SK-N-SH (cell line): ENCODE results near the gene RIT1. TPM values are rescaled to one million over a fixed set of nuclear protein-coding genes. Genes with fewer than 3 reads are reported as not detected.

Experiments used
- CTCF ChIA-PET: fragments of 300-600, 350-600 bp; formaldehyde crosslinking; extraction: SDS; loops from one replicate; lab custom pipeline; 2021; lab: Yijun Ruan, JAX
- POLR2A ChIA-PET: fragments of 350-600 bp; sonication (Branson Sonifier 250); formaldehyde crosslinking; extraction: SDS; loops from one replicate; lab custom pipeline; 2020; ENCODE audit warnings: antibody characterized with exemption, inconsistent platforms; lab: Yijun Ruan, JAX
- DNase-seq: peaks from one replicate; pipeline ENCODE4 v3.0.0; 2012
- H2AFZ ChIP-seq: fragments of 200-600 bp; sonication (generic); 2 replicates; pipeline ENCODE4 v1.8.1; 2016; ENCODE audit warnings: antibody characterized with exemption, mild to moderate bottlenecking, low read depth
- H3F3A ChIP-seq: fragments of 200-600 bp; sonication (generic); replicated peaks from 2 replicates; pipeline ENCODE3; 2016; ENCODE audit warnings: antibody characterized with exemption, mild to moderate bottlenecking; ENCODE audit not compliant: insufficient read depth
- H3K27ac ChIP-seq, 2 experiments: fragments of 200-500 bp in 1 of 2; fragments of 200-600 bp in 1 of 2; sonication (Bioruptor generic) in 1 of 2; sonication (generic), shearing (Covaris generic) in 1 of 2; 2 replicates each; pipeline versions ENCODE4 v1.5.1 to v1.6.1; 2014 to 2016; ENCODE audit warnings: low read depth in 2 of 2, inconsistent platforms in 1 of 2, low read length in 1 of 2, mild to moderate bottlenecking in 1 of 2, mixed read lengths in 1 of 2
- H3K27me3 ChIP-seq: fragments of 200-600 bp; sonication (generic), shearing (Covaris generic); 2 replicates; pipeline ENCODE4 v1.6.1; 2016; ENCODE audit warnings: mixed run types; ENCODE audit not compliant: insufficient read depth
- H3K36me3 ChIP-seq, 2 experiments: fragments of 200-500 bp in 1 of 2; fragments of 200-600 bp in 1 of 2; sonication (Bioruptor generic) in 1 of 2; sonication (generic) in 1 of 2; replicated peaks in 1 of 2; 2 replicates each; pipeline versions ENCODE3 to v1.5.1; 2014 to 2016; ENCODE audit warnings: low read length in 1 of 2, mild to moderate bottlenecking in 1 of 2; ENCODE audit not compliant: insufficient read depth in 2 of 2, control insufficient read depth in 1 of 2
- H3K4me1 ChIP-seq, 2 experiments: fragments of 200-500 bp in 1 of 2; fragments of 200-600 bp in 1 of 2; sonication (Bioruptor generic) in 1 of 2; sonication (generic), shearing (Covaris generic) in 1 of 2; 2 replicates each; pipeline versions ENCODE4 v1.5.1 to v1.6.1; 2014 to 2016; ENCODE audit warnings: low read depth in 1 of 2, low read length in 1 of 2, mixed run types in 1 of 2; ENCODE audit not compliant: insufficient read depth in 2 of 2, control insufficient read depth in 1 of 2
- H3K4me2 ChIP-seq: fragments of 200-600 bp; sonication (generic), shearing (Covaris generic); 2 replicates; pipeline ENCODE4 v1.6.1; 2017; ENCODE audit warnings: mixed run types
- H3K4me3 ChIP-seq, 2 experiments: fragments of 200-500 bp in 1 of 2; fragments of 200-600 bp in 1 of 2; sonication (Bioruptor generic) in 1 of 2; sonication (generic), shearing (Covaris generic) in 1 of 2; 2 replicates each; pipeline versions ENCODE4 v1.5.1 to v1.8.1; 2014 to 2016; ENCODE audit warnings: low read depth in 2 of 2, inconsistent platforms in 1 of 2, low read length in 1 of 2, mild to moderate bottlenecking in 1 of 2, mixed read lengths in 1 of 2, moderate library complexity in 1 of 2
- H3K79me2 ChIP-seq: fragments of 200-600 bp; sonication (generic); 2 replicates; pipeline ENCODE4 v1.8.1; 2017; ENCODE audit warnings: mild to moderate bottlenecking; ENCODE audit not compliant: insufficient read depth
- H3K9ac ChIP-seq: fragments of 200-600 bp; sonication (generic); 2 replicates; pipeline ENCODE4 v1.6.1; 2017; ENCODE audit warnings: mixed run types
- H3K9me2 ChIP-seq: fragments of 200-600 bp; sonication (generic); 2 replicates; pipeline ENCODE4 v1.6.1; 2017; ENCODE audit warnings: mixed run types
- H3K9me3 ChIP-seq: fragments of 200-600 bp; sonication (generic); 2 replicates; pipeline ENCODE4 v1.6.1; 2017; ENCODE audit warnings: mixed run types, mild to moderate bottlenecking, moderate library complexity
- H4K20me1 ChIP-seq: fragments of 200-600 bp; sonication (generic); 2 replicates; pipeline ENCODE4 v1.6.1; 2017; ENCODE audit warnings: mild to moderate bottlenecking, mixed run types; ENCODE audit not compliant: insufficient read depth
- EP300 ChIP-seq, 2 experiments: IDR thresholded peaks; 2 replicates each; pipeline versions ENCODE4 v1.4.0 to v1.6.1; 2012; ENCODE audit warnings: borderline replicate concordance in 1 of 2, low read depth in 1 of 2, low read length in 1 of 2
- FOSL2 ChIP-seq: IDR thresholded peaks from 2 replicates; pipeline ENCODE4 v1.4.0; 2012; ENCODE audit warnings: low read depth, mild to moderate bottlenecking, moderate library complexity, borderline replicate concordance
- GABPA ChIP-seq: IDR thresholded peaks from 2 replicates; pipeline ENCODE4 v1.4.0; 2012; ENCODE audit warnings: low read depth, mild to moderate bottlenecking
- GATA2 ChIP-seq: sonication (generic); formaldehyde crosslinking; IDR thresholded peaks from 2 replicates; pipeline ENCODE4 v1.5.0; 2020; ENCODE audit warnings: mild to moderate bottlenecking, missing genetic modification reagents
- JUND ChIP-seq: IDR thresholded peaks from 2 replicates; pipeline ENCODE4 v1.4.0; 2012
- MXI1 ChIP-seq: IDR thresholded peaks from 2 replicates; pipeline ENCODE4 v1.6.1; 2012; ENCODE audit warnings: mild to moderate bottlenecking, low read depth, low read length, improper control_type of control experiment
- NFIC ChIP-seq: IDR thresholded peaks from 2 replicates; pipeline ENCODE4 v1.4.0; 2012; ENCODE audit warnings: borderline replicate concordance
- RFX5 ChIP-seq: IDR thresholded peaks from 2 replicates; pipeline ENCODE4 v1.6.1; 2012; ENCODE audit warnings: mild to moderate bottlenecking, improper control_type of control experiment, low read length
- SMC3 ChIP-seq: IDR thresholded peaks from 2 replicates; pipeline ENCODE4 v1.6.1; 2012; ENCODE audit warnings: low read depth, low read length, improper control_type of control experiment
- TAF1 ChIP-seq: IDR thresholded peaks from 2 replicates; pipeline ENCODE4 v1.6.1; 2012; ENCODE audit warnings: low read depth, mild to moderate bottlenecking, low read length, moderate library complexity, borderline replicate concordance
- TCF12 ChIP-seq: IDR thresholded peaks from 2 replicates; pipeline ENCODE4 v1.4.0; 2012
- USF1 ChIP-seq: IDR thresholded peaks from 2 replicates; pipeline ENCODE4 v1.4.0; 2012; ENCODE audit warnings: low read depth, borderline replicate concordance
- WGBS: methylation state at CpG from one replicate; pipeline ENCODE4 v1.1.6; 2017; ENCODE audit warnings: low lambda C conversion rate; 5-methylcytosine and 5-hydroxymethylcytosine counted together
- polyA plus RNA-seq, 3 experiments: library from polyadenylated mRNA; depleted of rRNA; stranded (reverse); fragments of >200 nt; gene quantifications; 2 replicates each; pipeline ENCODE4 v1.2.3, GENCODE V29; 2012
- TF ChIP-seq, protein P1 (sequence below): IDR thresholded peaks from 2 replicates; pipeline ENCODE4 v1.6.1; 2012; ENCODE audit warnings: mild to moderate bottlenecking, low read depth, low read length, moderate library complexity
- TF ChIP-seq, protein P2 (sequence below): IDR thresholded peaks from 2 replicates; pipeline ENCODE4 v1.4.0; 2012; ENCODE audit warnings: low read depth, borderline replicate concordance
- TF ChIP-seq, protein P3 (sequence below): fragments of 150-350 bp; IDR thresholded peaks from 2 replicates; pipeline ENCODE4 v1.6.1; 2016; ENCODE audit warnings: mild to moderate bottlenecking, low read depth, low read length

RIT1 gene
- polyA plus RNA-seq, 1 of the 3 experiments (the other 2 are of a cell fraction): 28.8 TPM

DNA sequence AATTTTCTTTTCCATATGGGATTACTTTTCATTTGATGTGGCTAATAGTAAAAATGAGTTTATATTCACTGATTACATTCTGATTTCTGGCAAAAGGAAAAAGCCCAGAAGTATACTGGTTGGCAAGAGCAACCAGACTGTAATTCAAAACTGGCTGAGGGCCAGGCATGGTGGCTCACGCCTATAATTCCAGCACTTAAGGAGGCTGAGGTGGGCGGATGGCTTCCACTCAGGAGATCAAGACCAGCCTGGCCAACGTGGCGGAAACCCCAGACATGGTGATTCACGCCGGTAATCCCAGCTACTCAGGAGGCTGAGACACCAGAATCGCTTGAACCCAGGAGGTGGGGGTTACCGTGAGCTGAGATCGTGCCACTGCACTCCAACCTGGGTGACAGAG, 37.3 kb downstream of the RIT1 start:
- no peaks in the 10 kb centered on the region for H3K27me3 ChIP-seq
- 79% methylated on average over 9 of the region's 9 CpGs for WGBS
- peaks cover 10 to 16% of the 10 kb centered on the region in 2 experiments for H3K36me3 ChIP-seq
- H3F3A ChIP-seq: no peaks in the 10 kb centered on the region
- POLR2A ChIA-PET: interaction anchor here (4.0 kb wide), 1 partner anchor 13 kb away, joined by 32 read pairs; the partner anchor contains the start of gene SYT11
- no peak overlapping the region for H3K4me3 ChIP-seq
- H3K9ac ChIP-seq: no peak overlapping the region
- no peaks in the 10 kb centered on the region for H3K9me2 ChIP-seq
- peaks cover 27% of the 10 kb centered on the region for H3K79me2 ChIP-seq
- no peak overlapping the region for H3K27ac ChIP-seq
- peak; percentile 42; the same call in 1 of the 2 replicates for TF ChIP-seq NFIC
- TF ChIP-seq, protein P1, sequence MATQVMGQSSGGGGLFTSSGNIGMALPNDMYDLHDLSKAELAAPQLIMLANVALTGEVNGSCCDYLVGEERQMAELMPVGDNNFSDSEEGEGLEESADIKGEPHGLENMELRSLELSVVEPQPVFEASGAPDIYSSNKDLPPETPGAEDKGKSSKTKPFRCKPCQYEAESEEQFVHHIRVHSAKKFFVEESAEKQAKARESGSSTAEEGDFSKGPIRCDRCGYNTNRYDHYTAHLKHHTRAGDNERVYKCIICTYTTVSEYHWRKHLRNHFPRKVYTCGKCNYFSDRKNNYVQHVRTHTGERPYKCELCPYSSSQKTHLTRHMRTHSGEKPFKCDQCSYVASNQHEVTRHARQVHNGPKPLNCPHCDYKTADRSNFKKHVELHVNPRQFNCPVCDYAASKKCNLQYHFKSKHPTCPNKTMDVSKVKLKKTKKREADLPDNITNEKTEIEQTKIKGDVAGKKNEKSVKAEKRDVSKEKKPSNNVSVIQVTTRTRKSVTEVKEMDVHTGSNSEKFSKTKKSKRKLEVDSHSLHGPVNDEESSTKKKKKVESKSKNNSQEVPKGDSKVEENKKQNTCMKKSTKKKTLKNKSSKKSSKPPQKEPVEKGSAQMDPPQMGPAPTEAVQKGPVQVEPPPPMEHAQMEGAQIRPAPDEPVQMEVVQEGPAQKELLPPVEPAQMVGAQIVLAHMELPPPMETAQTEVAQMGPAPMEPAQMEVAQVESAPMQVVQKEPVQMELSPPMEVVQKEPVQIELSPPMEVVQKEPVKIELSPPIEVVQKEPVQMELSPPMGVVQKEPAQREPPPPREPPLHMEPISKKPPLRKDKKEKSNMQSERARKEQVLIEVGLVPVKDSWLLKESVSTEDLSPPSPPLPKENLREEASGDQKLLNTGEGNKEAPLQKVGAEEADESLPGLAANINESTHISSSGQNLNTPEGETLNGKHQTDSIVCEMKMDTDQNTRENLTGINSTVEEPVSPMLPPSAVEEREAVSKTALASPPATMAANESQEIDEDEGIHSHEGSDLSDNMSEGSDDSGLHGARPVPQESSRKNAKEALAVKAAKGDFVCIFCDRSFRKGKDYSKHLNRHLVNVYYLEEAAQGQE: no peak
- TF ChIP-seq, all 33 proteins: peak for 1
- H4K20me1 ChIP-seq: no peaks in the 10 kb centered on the region
- H2AFZ ChIP-seq: no peak overlapping the region
- H3K9me3 ChIP-seq: no peaks in the 10 kb centered on the region
- no peak overlapping the region for H3K4me2 ChIP-seq
- H3K4me1 ChIP-seq: peaks cover 0 to 24% of the 10 kb centered on the region in 2 experiments; a peak in 3 of 4 replicates
- CTCF ChIA-PET: interaction anchor here (1.2 kb wide), 1 partner anchor 116 kb away, joined by 3 read pairs; no protein-coding TSS in a partner anchor
- DNase-seq: no peak

GRCh38 chr1:155872527-155872926, 38.6 kb downstream of the RIT1 start:
- Histone ChIP-seq H3K4me2 (no peak overlapping the region), H4K20me1 (no peaks in the 10 kb centered on the region), H3K9ac (no peak overlapping the region), H3K9me2 (no peaks in the 10 kb centered on the region), H3F3A (no peaks in the 10 kb centered on the region), H3K36me3 (peaks cover 13 to 21% of the 10 kb centered on the region in 2 experiments), H3K27me3 (no peaks in the 10 kb centered on the region), H3K4me1 (peaks cover 0 to 24% of the 10 kb centered on the region in 2 experiments; a peak in 3 of 4 replicates), H3K9me3 (no peaks in the 10 kb centered on the region), H3K27ac (no peak overlapping the region), H3K4me3 (no peak overlapping the region), H3K79me2 (peaks cover 30% of the 10 kb centered on the region), H2AFZ (no peak overlapping the region)
- POLR2A ChIA-PET: interaction anchor here (1.1 to 4.0 kb wide), 2 partner anchors 12 to 15 kb away, joined by 6 to 32 read pairs; partner anchors contain the start of genes GON4L and SYT11
- 92% methylated on average over 5 of the region's 5 CpGs for WGBS
- CTCF ChIA-PET: interaction anchor here (0.7 to 1.6 kb wide), 6 partner anchors 10 to 646 kb away, joined by 3 to 5 read pairs (median 4); no protein-coding TSS in a partner anchor
- DNase-seq: no peak
- TF ChIP-seq TCF12 (no peak), JUND (no peak), USF1 (no peak), MXI1 (no peak), GABPA (no peak), FOSL2 (no peak), GATA2 (CRISPR knock-in tag) (no peak), SMC3 (no peak), EP300 (IDR thresholded peaks at IDR 0.05; ENCODE audit: borderline replicate concordance in 1 of 2, low read depth in 1 of 2, low read length in 1 of 2) (no peak), RFX5 (no peak), TAF1 (no peak)
- TF ChIP-seq, protein P2, sequence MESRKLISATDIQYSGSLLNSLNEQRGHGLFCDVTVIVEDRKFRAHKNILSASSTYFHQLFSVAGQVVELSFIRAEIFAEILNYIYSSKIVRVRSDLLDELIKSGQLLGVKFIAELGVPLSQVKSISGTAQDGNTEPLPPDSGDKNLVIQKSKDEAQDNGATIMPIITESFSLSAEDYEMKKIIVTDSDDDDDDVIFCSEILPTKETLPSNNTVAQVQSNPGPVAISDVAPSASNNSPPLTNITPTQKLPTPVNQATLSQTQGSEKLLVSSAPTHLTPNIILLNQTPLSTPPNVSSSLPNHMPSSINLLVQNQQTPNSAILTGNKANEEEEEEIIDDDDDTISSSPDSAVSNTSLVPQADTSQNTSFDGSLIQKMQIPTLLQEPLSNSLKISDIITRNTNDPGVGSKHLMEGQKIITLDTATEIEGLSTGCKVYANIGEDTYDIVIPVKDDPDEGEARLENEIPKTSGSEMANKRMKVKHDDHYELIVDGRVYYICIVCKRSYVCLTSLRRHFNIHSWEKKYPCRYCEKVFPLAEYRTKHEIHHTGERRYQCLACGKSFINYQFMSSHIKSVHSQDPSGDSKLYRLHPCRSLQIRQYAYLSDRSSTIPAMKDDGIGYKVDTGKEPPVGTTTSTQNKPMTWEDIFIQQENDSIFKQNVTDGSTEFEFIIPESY: no peak
- TF ChIP-seq, protein P3, sequence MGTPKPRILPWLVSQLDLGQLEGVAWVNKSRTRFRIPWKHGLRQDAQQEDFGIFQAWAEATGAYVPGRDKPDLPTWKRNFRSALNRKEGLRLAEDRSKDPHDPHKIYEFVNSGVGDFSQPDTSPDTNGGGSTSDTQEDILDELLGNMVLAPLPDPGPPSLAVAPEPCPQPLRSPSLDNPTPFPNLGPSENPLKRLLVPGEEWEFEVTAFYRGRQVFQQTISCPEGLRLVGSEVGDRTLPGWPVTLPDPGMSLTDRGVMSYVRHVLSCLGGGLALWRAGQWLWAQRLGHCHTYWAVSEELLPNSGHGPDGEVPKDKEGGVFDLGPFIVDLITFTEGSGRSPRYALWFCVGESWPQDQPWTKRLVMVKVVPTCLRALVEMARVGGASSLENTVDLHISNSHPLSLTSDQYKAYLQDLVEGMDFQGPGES: no peak
- TF ChIP-seq, protein P1: no peak
